Measurements from ENCODE around the gene FMNL2. TPM values are rescaled to one million over a fixed set of nuclear protein-coding genes. Genes with fewer than 3 reads are reported as not detected.

The FMNL2 gene
- total and polyA plus RNA-seq, 8 donors = 7.8 to 100.0 (median 36.5) TPM

DNA sequence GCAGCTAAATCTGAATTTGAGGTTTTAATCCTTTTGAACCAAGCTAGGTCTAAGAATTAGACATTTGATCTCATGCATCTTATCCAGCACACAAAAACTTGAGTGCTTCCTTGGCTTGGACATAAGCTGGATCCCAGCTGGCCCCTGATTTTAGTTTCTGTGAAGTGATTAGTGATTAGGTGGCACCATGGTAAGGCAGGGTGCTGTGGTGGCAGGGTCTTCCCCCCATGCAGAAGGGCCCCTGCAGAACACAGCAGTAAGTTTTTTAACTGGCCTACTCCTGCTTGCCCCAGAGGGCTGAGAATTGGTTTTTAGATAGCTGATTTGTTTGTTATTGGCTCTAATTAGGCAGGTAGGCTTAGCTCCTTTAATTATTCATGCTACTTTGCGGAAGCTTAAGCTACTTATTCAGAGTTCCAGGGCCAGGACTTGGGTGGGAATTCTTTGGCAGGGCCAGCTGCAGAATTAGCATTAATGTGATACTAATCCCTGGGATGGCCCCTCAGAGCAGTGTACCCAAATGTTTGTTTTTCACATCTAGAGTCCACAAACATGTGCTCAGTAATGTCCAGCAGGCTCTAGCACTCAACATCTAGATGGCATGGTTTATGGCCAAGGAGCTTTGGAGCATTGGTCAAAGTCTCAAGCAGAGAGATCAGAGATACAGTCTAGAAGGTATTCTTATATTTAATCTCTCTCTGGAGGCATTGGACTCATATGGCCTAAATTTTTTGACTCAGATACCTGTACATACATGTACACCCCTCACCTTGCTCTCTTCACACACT is 99.6 kb downstream of the FMNL2 start:
- TF ChIP-seq CTCF (IDR thresholded peaks at IDR 0.05) = no peak
- TF ChIP-seq POLR2A (IDR thresholded peaks at IDR 0.05) = no peak
- TF ChIP-seq EP300 (IDR thresholded peaks at IDR 0.05) = no peak
- no peak for TF ChIP-seq POLR2AphosphoS5 (IDR thresholded peaks at IDR 0.05)
- no peak overlapping the region for H3K27ac ChIP-seq
- no peaks in the 10 kb centered on the region for H3K9me3 ChIP-seq
- peaks cover 0 to 13% (median 10%) of the 10 kb centered on the region in 4 donors for H3K4me1 ChIP-seq
- 93 to 100% (median 98%) methylated on average over 1 of the region's 1 CpG for WGBS, 5 donors
- no peaks in the 10 kb centered on the region for H3K36me3 ChIP-seq
- no peak for DNase-seq
- no peaks in the 10 kb centered on the region for H3K27me3 ChIP-seq
- H3K4me3 ChIP-seq = no peak overlapping the region
- intact Hi-C loops (cut with DNase I; ENCODE audit: low total_unique reads) = no loop called here

GRCh38 chr2:152436148-152436547 is 101.2 kb downstream of the FMNL2 start:
- H3K27ac ChIP-seq = no peak overlapping the region
- intact Hi-C loops (cut with DNase I; ENCODE audit: low total_unique reads) = no loop called here
- no peaks in the 10 kb centered on the region for H3K9me3 ChIP-seq
- no peaks in the 10 kb centered on the region for H3K36me3 ChIP-seq
- H3K4me1 ChIP-seq = peaks cover 0 to 17% (median 13%) of the 10 kb centered on the region in 4 donors
- TF ChIP-seq EP300 (IDR thresholded peaks at IDR 0.05) (no peak), POLR2A (IDR thresholded peaks at IDR 0.05) (no peak), POLR2AphosphoS5 (IDR thresholded peaks at IDR 0.05) (no peak), CTCF (IDR thresholded peaks at IDR 0.05) (no peak)
- no peak overlapping the region for H3K4me3 ChIP-seq
- no peaks in the 10 kb centered on the region for H3K27me3 ChIP-seq
- WGBS, 5 donors = 92 to 100% (median 100%) methylated on average over 1 of the region's 1 CpG
- DNase-seq = no peak

- H3K27me3 ChIP-seq = no peaks in the 10 kb centered on the region
- no peaks in the 10 kb centered on the region for H3K9me3 ChIP-seq
- 83 to 90% (median 88%) methylated on average over 5 of the region's 5 CpGs for WGBS, 5 donors
- DNase-seq = no peak
- peaks cover 0 to 16% (median 7%) of the 10 kb centered on the region in 4 donors for H3K4me1 ChIP-seq
- intact Hi-C loops (cut with DNase I; ENCODE audit: low total_unique reads) = no loop called here
- TF ChIP-seq POLR2A (IDR thresholded peaks at IDR 0.05) = no peak
- TF ChIP-seq EP300 (IDR thresholded peaks at IDR 0.05) = no peak
- no peak for TF ChIP-seq CTCF (IDR thresholded peaks at IDR 0.05)
- no peak for TF ChIP-seq POLR2AphosphoS5 (IDR thresholded peaks at IDR 0.05)
- no peaks in the 10 kb centered on the region for H3K36me3 ChIP-seq
- H3K27ac ChIP-seq = no peak overlapping the region
- H3K4me3 ChIP-seq = no peak overlapping the region
Observed at GRCh38 chr2:152437276-152438108, 102.5 kb downstream of the FMNL2 start.

- no peaks in the 10 kb centered on the region for H3K9me3 ChIP-seq
- DNase-seq = no peak
- no peaks in the 10 kb centered on the region for H3K36me3 ChIP-seq
- TF ChIP-seq CTCF (IDR thresholded peaks at IDR 0.05) = no peak
- no peak for TF ChIP-seq POLR2AphosphoS5 (IDR thresholded peaks at IDR 0.05)
- TF ChIP-seq POLR2A (IDR thresholded peaks at IDR 0.05) = no peak
- no peak for TF ChIP-seq EP300 (IDR thresholded peaks at IDR 0.05)
- no peaks in the 10 kb centered on the region for H3K27me3 ChIP-seq
- H3K27ac ChIP-seq = no peak overlapping the region
- intact Hi-C loops (cut with DNase I; ENCODE audit: low total_unique reads) = no loop called here
- peaks cover under 1 to 23% (median 15%) of the 10 kb centered on the region in 4 donors for H3K4me1 ChIP-seq
- H3K4me3 ChIP-seq = no peak overlapping the region
- WGBS, 5 donors = 79 to 92% (median 87%) methylated on average over 4 of the region's 4 CpGs
Observed at GRCh38 chr2:152440049-152440448, 105.1 kb downstream of the FMNL2 start.

Data from stomach (tissue), 9 donors.